ENCODE results near the gene OPCML.

The OPCML gene

GRCh38 chr11:133355095-133355494 is 177.2 kb downstream of the OPCML start:
- no peak for TF ChIP-seq CTCF (IDR thresholded peaks at IDR 0.05)

GRCh38 chr11:133354069-133354468 is 178.2 kb downstream of the OPCML start:
- no peak for TF ChIP-seq CTCF (IDR thresholded peaks at IDR 0.05)

- no peak for TF ChIP-seq CTCF (IDR thresholded peaks at IDR 0.05)
Observed at GRCh38 chr11:133350045-133350444, 182.3 kb downstream of the OPCML start.

GRCh38 chr11:133347988-133348387 is 184.3 kb downstream of the OPCML start:
- TF ChIP-seq CTCF (IDR thresholded peaks at IDR 0.05), result no peak

GRCh38 chr11:133346137-133346536 is 186.2 kb downstream of the OPCML start:
- no peak for TF ChIP-seq CTCF (IDR thresholded peaks at IDR 0.05)

GRCh38 chr11:133343951-133344350 is 188.3 kb downstream of the OPCML start:
- TF ChIP-seq CTCF (IDR thresholded peaks at IDR 0.05), result no peak

- no peak for TF ChIP-seq CTCF (IDR thresholded peaks at IDR 0.05)
Observed at GRCh38 chr11:133339495-133340140, 192.7 kb downstream of the OPCML start.

GRCh38 chr11:133338588-133338987 is 193.7 kb downstream of the OPCML start:
- no peak for TF ChIP-seq CTCF (IDR thresholded peaks at IDR 0.05)
